WERI-Rb-1 (cell line): ENCODE data around the gene KLK13.

Experiments
- DNase-seq: peaks from one replicate; pipeline ENCODE4 v3.0.0-alpha.2; 2020
- H3K27ac ChIP-seq: fragments of 250-450 bp; sonication (Bioruptor Pico); 2 replicates; pipeline ENCODE4 v1.5.1; 2020; ENCODE audit warnings: mild to moderate bottlenecking, moderate library complexity
- H3K27me3 ChIP-seq: fragments of 250-450 bp; sonication (Bioruptor Pico); 2 replicates; pipeline ENCODE4 v1.5.1; 2021; ENCODE audit warnings: mild to moderate bottlenecking, low read depth, moderate library complexity; ENCODE audit not compliant: insufficient read depth, severe bottlenecking
- H3K36me3 ChIP-seq: fragments of 250-450 bp; sonication (Bioruptor Pico); 2 replicates; pipeline ENCODE4 v1.5.1; 2020; ENCODE audit warnings: mild to moderate bottlenecking, moderate library complexity
- H3K4me3 ChIP-seq: 2 replicates; pipeline ENCODE4 v1.5.1; 2011; ENCODE audit warnings: low read depth, mild to moderate bottlenecking, control low read depth, low read length
- H3K9me3 ChIP-seq: fragments of 250-450 bp; sonication (Bioruptor Pico); 2 replicates; pipeline ENCODE4 v1.5.1; 2021; ENCODE audit warnings: mild to moderate bottlenecking, moderate library complexity; ENCODE audit not compliant: severe bottlenecking
- TF ChIP-seq, protein P1 (sequence below): IDR thresholded peaks from 2 replicates; pipeline ENCODE4 v1.5.1; 2011; ENCODE audit warnings: low read depth, mild to moderate bottlenecking, control low read depth, inconsistent platforms, low read length

KLK13 gene

GRCh38 chr19:51100601-51101000 lies 35.7 kb upstream of the KLK13 start:
- Histone ChIP-seq H3K9me3 (no peaks in the 10 kb centered on the region), H3K27ac (no peak overlapping the region), H3K27me3 (no peaks in the 10 kb centered on the region), H3K4me3 (no peak overlapping the region), H3K36me3 (peaks cover 8% of the 10 kb centered on the region)
- DNase-seq: no peak
- TF ChIP-seq, protein P1, sequence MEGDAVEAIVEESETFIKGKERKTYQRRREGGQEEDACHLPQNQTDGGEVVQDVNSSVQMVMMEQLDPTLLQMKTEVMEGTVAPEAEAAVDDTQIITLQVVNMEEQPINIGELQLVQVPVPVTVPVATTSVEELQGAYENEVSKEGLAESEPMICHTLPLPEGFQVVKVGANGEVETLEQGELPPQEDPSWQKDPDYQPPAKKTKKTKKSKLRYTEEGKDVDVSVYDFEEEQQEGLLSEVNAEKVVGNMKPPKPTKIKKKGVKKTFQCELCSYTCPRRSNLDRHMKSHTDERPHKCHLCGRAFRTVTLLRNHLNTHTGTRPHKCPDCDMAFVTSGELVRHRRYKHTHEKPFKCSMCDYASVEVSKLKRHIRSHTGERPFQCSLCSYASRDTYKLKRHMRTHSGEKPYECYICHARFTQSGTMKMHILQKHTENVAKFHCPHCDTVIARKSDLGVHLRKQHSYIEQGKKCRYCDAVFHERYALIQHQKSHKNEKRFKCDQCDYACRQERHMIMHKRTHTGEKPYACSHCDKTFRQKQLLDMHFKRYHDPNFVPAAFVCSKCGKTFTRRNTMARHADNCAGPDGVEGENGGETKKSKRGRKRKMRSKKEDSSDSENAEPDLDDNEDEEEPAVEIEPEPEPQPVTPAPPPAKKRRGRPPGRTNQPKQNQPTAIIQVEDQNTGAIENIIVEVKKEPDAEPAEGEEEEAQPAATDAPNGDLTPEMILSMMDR: no peak

DNA sequence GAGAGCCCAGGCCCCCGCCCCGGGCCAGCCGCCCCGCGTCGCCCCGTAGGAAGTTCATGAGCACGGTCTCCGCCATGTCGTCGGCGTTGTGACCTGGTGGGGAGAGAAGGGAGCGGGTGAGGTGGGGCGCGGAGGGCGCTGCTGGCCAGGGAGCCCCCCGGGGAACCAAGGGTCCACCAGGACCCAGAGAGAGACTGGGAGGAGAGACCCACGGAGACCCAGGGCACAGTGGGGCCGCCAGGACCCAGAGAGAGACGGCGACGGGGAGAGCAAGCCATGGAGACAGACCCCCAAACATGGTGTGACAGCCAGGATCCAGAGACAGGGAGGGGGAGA lies 34.1 kb upstream of the KLK13 start:
- no peak for DNase-seq
- Histone ChIP-seq H3K9me3 (no peaks in the 10 kb centered on the region), H3K4me3 (no peak overlapping the region), H3K27ac (no peak overlapping the region), H3K36me3 (peaks cover 8% of the 10 kb centered on the region), H3K27me3 (peaks cover 5% of the 10 kb centered on the region)
- TF ChIP-seq, protein P1: no peak

DNA sequence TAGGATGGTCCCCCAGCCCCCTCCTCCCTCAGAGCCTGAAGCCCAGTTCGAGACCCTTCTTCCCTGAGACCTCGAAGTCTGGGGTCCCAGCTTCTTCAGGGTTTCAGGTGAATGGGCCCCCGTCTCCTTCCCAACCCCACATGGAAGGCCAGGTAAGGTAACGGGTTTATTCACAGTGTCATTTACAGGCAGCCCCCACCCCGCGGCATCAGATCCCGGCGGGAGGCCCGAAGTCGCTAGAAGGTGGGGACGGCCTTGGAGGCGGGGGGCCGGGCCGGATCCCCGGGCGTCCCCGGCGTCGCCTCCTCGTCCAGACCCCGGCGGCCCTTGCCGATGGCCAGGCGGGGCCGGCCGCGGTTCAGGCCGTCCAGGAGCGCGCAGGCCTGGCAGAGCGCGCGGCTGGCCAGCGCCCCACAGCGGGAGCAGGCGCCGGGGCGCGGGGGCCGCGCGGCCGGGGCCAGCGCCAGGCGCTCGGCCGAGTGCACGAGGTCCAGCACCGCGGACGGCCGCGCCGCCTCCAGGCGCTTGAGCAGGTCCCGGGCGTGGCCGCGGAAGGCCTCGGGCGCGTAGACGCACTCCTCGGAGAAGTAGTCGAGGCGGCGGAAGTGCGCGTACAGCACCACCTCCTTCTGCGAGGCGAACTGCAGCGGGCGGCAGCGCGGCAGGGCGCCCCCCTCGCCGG lies 33.6 kb upstream of the KLK13 start:
- H3K9me3 ChIP-seq: no peaks in the 10 kb centered on the region
- TF ChIP-seq, protein P1: no peak
- H3K36me3 ChIP-seq: peaks cover 8% of the 10 kb centered on the region
- H3K27me3 ChIP-seq: peaks cover 10% of the 10 kb centered on the region
- no peak for DNase-seq
- no peak overlapping the region for H3K4me3 ChIP-seq
- H3K27ac ChIP-seq: no peak overlapping the region

- Histone ChIP-seq H3K27ac (no peak overlapping the region), H3K9me3 (no peaks in the 10 kb centered on the region), H3K27me3 (peaks cover 17% of the 10 kb centered on the region), H3K4me3 (no peak overlapping the region), H3K36me3 (peaks cover 6% of the 10 kb centered on the region)
- TF ChIP-seq, protein P1: no peak
- no peak for DNase-seq
Measured at GRCh38 chr19:51097796-51098195, 32.9 kb upstream of the KLK13 start.

DNA sequence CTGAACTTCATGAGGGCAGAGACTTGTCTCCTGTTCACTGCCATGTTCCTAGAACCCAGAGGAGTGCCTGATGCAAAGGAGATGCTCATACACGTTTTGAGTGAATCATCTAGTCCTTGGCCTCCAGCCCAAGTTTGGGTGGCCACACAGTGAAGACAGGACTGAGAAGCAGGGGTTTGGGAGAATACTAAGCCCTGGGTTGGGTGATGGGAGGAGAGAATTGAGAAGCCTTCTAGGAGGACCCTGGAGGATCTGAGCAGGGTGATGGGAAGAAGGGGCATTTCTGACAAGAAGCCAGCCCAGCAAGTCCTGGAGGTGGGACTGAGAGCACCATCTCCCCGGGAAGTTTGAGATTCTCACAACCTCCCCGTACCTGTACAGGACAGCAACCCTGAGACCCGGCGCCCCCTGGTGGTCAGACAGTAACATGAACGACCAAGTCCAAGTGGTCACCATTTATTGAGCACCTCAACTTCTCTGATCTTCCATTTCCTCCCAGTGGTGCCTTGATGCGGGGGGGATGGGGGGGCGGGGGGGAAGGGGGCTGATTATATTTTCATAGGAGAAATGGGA lies 32.4 kb upstream of the KLK13 start:
- Histone ChIP-seq H3K9me3 (no peaks in the 10 kb centered on the region), H3K27me3 (peaks cover 23% of the 10 kb centered on the region), H3K36me3 (peaks cover under 1% of the 10 kb centered on the region), H3K4me3 (no peak overlapping the region), H3K27ac (no peak overlapping the region)
- peak; percentile 69 for DNase-seq
- TF ChIP-seq, protein P1: peak; percentile 64
